GM12864 (cell line): ENCODE measurements around the gene FZR1.
A peak's percentile ranks its signal among the peaks of the same experiment; 100 is the strongest.

ENCODE experiments used
- DNase-seq: peaks from one replicate; pipeline ENCODE4 v3.0.0-alpha.2; 2011; ENCODE audit warnings: low read depth
- H3K4me3 ChIP-seq: 2 replicates; pipeline ENCODE4 v1.5.1; 2011; ENCODE audit warnings: mild to moderate bottlenecking, low read depth, low read length, control low read depth
- TF ChIP-seq, protein P1 (sequence below): IDR thresholded peaks from 2 replicates; pipeline ENCODE4 v1.5.1; 2011; ENCODE audit warnings: low read depth, mild to moderate bottlenecking, moderate library complexity, low read length, control low read depth, inconsistent platforms; ENCODE audit errors: missing control alignments

The FZR1 gene

DNA sequence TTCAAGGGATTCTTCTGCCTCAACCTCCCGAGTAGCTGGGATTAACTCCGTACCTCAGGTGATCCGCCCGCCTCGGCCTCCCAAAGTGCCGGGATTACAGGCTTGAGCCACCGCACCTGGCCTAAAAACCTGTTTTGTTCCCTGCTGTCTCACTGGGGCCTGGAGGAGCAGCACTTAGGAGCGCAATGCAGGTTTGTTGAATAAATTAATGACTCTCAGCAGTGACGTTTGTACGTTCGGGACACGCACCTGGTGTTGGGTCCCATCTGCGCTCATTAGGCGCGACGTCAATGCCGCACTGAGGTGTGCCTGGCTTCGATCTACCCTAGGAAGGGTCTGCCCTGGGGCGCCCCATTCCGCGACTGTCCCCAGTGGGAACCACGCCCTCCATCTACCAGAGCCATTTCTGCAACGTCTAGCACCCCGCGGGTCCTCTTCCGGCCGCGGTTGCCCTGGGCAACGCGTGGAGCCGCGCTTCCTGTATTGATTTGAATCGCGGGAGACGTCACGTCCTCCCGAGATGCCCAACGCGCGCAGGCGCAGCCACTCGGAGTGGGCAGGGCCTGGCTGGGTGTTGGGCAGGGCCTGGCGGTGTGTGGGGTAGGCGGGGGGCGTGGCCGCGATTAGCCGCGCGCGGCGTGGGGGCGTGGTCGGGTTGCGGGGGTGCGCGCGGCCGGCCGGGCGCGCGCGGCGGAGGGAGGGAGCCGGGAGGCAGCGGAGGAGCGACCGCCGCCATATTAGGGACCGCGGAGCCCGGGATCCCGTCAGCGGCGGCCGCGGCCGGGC is at the start of gene FZR1:
TSS of gene FZR1 (plus strand) at position 714 of the 786 bp plus-strand sequence. CDS start 16,679 bp downstream, outside the sequence.
- TF ChIP-seq, protein P1, sequence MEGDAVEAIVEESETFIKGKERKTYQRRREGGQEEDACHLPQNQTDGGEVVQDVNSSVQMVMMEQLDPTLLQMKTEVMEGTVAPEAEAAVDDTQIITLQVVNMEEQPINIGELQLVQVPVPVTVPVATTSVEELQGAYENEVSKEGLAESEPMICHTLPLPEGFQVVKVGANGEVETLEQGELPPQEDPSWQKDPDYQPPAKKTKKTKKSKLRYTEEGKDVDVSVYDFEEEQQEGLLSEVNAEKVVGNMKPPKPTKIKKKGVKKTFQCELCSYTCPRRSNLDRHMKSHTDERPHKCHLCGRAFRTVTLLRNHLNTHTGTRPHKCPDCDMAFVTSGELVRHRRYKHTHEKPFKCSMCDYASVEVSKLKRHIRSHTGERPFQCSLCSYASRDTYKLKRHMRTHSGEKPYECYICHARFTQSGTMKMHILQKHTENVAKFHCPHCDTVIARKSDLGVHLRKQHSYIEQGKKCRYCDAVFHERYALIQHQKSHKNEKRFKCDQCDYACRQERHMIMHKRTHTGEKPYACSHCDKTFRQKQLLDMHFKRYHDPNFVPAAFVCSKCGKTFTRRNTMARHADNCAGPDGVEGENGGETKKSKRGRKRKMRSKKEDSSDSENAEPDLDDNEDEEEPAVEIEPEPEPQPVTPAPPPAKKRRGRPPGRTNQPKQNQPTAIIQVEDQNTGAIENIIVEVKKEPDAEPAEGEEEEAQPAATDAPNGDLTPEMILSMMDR: no peak
- peak within 1 kb of the TSS; percentile 93 for H3K4me3 ChIP-seq
- DNase-seq: peak; percentile 94

DNA sequence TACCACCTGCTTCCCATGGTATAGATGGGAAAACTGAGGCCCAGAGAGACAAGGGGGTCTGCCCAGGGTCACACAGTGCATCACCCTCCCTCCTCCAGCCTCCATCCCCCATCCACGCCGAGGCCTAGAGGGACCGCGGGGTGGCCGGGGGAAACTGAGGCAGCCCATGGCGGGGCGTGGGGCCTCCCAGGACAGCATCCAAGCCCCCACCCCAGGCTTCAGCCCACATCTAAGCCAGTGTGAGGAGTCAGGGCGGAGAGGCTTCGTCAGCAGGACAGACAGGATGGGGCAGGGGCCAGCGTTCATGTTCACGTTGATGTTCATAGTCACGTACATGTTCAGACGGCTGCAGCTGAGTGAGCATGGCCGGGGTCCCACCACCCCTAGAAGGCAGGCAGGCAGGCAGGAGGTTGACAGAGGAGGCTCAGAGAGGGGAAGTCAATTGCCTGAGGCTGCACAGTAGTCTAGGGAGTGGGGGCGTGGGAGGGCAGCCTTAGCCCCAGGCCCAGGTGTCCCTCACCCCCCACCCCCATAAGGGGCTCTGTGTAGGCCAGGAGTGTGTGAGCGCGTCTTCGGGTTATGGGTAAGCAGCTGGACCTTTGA is 49.1 kb upstream of the FZR1 start:
- no peak for DNase-seq
- H3K4me3 ChIP-seq: no peak overlapping the region
- TF ChIP-seq, protein P1: no peak

DNA sequence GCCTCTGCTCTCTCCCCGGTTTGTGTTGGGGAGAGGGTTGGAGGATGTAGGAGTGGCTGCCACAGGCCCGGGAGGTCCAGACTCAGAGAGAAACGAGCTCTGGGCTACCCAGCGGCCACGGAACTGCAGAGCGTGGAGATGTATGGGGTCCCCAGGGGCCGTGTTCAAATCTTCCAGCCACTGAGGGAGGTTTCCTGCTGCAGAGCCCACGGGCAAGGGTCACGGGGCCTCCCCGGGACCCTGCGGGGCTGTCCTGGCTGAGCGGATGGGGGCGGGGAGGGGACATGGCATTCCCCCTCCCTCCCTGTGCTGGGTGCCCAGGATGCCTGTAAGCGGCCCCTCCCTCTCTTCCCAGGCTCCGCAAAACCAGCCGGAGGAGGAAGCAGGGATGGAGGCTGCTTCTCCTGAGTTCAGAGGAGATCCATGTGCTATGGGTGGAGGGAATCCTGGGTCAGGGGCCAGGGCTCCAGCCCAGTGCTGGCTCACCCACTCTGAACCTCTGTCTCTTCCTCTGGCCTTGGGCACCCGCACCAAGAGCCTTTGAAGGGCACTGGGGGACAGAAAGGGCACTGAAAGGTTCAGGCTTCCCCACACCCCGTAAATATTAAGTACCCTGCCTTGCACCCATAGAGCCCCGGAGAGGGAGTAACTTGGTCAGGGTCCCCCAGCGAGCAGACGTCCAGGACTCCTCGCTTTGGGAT is 48.4 kb upstream of the FZR1 start:
- DNase-seq: no peak
- H3K4me3 ChIP-seq: no peak overlapping the region
- TF ChIP-seq, protein P1: no peak

DNA sequence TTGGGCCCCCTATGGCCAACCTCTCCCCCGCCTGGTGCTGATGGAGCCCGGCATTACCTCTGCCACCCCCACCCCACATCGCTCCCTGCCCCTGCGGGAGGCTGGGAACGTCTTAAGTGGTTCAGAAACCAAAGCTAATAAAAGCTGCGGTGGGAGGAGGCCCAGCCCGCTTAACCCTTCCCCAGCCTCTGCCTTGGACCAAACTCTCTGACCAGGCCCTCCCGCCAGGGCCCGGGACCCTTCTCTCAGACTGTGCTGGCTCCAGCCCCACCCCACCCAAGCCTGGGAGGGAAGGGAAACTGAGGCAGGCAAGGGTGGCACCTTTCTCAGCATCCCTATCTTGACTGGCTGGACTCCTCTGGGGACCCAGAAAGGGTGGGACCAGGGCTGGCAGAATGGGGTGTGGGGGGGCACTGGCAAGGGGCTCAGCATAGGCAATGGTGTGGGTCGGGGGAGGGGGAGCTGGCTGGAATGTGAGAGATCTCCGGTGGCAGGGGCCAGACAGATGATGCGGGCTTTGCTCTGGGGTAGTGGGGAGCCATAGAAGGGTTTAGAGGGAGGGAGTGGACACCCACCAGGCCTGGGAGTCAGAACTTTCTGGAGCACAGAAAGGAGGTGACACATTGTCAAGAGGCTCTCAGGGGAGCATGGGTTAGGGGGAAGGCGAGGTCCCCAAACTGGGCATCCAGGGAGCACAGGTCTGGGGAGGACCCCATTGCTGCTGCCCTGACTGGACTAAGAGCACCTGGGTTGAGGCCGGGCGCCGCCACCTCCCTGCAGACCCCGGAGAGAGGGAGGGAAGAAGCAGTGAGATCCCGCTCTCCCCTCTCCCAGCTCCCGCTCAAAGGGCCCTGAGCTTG is 47.7 kb upstream of the FZR1 start:
- DNase-seq: no peak
- H3K4me3 ChIP-seq: no peak overlapping the region
- TF ChIP-seq, protein P1: no peak

DNA sequence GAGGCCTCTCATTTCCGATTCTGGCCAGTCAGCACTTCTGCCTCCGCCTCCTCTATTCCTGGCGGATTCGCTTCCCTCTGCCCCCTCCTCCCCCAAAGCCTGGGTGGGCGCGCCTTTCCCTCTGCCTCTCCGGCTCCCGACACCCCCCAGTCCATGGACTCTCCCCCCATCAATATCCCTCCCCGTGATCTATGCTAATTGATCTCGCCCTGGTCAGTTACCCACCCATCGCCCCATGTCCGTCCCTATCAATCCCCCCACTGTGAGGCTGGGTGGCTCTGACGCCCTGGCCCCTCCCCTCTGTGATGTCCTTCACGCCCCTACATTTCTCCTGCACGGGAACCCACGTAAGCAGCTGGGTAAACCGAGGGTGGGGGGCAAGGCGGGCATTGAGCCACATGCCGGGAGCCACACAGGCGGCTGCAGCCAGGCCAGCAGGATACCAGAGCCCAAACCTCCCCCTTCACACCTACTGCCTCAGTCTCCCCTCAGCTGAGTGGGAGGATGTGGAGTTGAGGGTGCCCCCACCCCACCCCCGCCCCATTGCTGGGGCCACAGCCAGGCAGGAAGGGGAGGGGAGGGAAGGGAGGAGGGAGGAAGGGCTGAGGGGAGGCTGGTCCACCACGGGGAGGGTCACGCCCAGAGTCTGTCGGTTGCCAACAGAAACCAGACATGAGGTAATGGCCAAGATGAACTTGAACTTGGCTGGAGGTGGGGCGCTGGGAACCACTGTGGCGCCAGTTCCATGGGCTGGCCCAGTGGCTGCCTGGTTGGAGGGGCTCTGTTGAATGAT is 46.8 kb upstream of the FZR1 start:
- TF ChIP-seq, protein P1: no peak
- no peak overlapping the region for H3K4me3 ChIP-seq
- no peak for DNase-seq
